GM18951 (cell line): Measurements from ENCODE around the gene KIFC3.
A peak's percentile ranks its signal among the peaks of the same experiment; 100 is the strongest.
"Not testable (repeated sequence)": the region's sequence is repeated elsewhere in the genome, so short reads cannot be mapped to it uniquely, and the experiment has no call there.

Experiments
- POLR2A ChIP-seq: IDR thresholded peaks from 4 replicates; pipeline ENCODE4 v1.6.1; 2011; ENCODE audit warnings: mild to moderate bottlenecking; ENCODE audit not compliant: insufficient read length, insufficient read depth; ENCODE audit errors: extremely low read depth
- in situ Hi-C: fragments of 300-500 bp; cut with MboI; formaldehyde crosslinking; loops from one replicate; pipeline ENCODE4 v1.12.0; 2022; ENCODE audit warnings: low sequenced_read_pairs, mixed read lengths, inconsistent platforms; ENCODE audit not compliant: unreplicated experiment

KIFC3 gene

GRCh38 chr16:57740423-57741071 lies 61.7 kb downstream of the KIFC3 start:
- TF ChIP-seq POLR2A: no peak
- in situ Hi-C loops: no loop called here

- TF ChIP-seq POLR2A: no peak
Observed at GRCh38 chr16:57739756-57740422, 62.4 kb downstream of the KIFC3 start.

GRCh38 chr16:57738844-57739243 lies 63.4 kb downstream of the KIFC3 start:
- TF ChIP-seq POLR2A: no peak
- in situ Hi-C loops: no loop called here

More at GRCh38 chr16:57739756-57740422, 62.4 kb downstream of the KIFC3 start:
- in situ Hi-C loops: no loop called here

GRCh38 chr16:57736419-57737351 lies 65.6 kb downstream of the KIFC3 start:
- TF ChIP-seq POLR2A: no peak
- in situ Hi-C loops: no loop called here

- in situ Hi-C loops: no loop called here
- peak; percentile 52 for TF ChIP-seq POLR2A
Observed at GRCh38 chr16:57735755-57736418, 66.4 kb downstream of the KIFC3 start, which contains the start of gene KATNB1. Gene KATNB1, plus strand, starts transcription at chr16:57735770. Its CDS starts 1,474 bp downstream, at chr16:57737244.

- in situ Hi-C loops: no loop called here
Observed at GRCh38 chr16:57734925-57735754, 67.2 kb downstream of the KIFC3 start.

GRCh38 chr16:57734308-57734924 lies 67.9 kb downstream of the KIFC3 start:
- in situ Hi-C loops: no loop called here
- no peak for TF ChIP-seq POLR2A

More at GRCh38 chr16:57734925-57735754, 67.2 kb downstream of the KIFC3 start:
- TF ChIP-seq POLR2A: peak; percentile 70

- no peak for TF ChIP-seq POLR2A
- in situ Hi-C loops: no loop called here
Observed at GRCh38 chr16:57732714-57733113, 69.6 kb downstream of the KIFC3 start.

GRCh38 chr16:57732037-57732436 lies 70.3 kb downstream of the KIFC3 start:
- no peak for TF ChIP-seq POLR2A
- in situ Hi-C loops: no loop called here

GRCh38 chr16:57730771-57731730 lies 71.2 kb downstream of the KIFC3 start:
- no peak for TF ChIP-seq POLR2A

GRCh38 chr16:57729852-57730251 lies 72.4 kb downstream of the KIFC3 start:
- in situ Hi-C loops: not testable (repeated sequence)

More at GRCh38 chr16:57730771-57731730, 71.2 kb downstream of the KIFC3 start:
- in situ Hi-C loops: no loop called here

- in situ Hi-C loops: no loop called here
- no peak for TF ChIP-seq POLR2A
Observed at GRCh38 chr16:57729182-57729484, 73.2 kb downstream of the KIFC3 start.
